HEK293T (cell line): Measurements from ENCODE around the gene TARBP1.

Experiments used
- BHLHE40 ChIP-seq: fragments of 450-650 bp; IDR thresholded peaks from 2 replicates; pipeline ENCODE4 v1.6.1; 2016; ENCODE audit warnings: mild to moderate bottlenecking, moderate library complexity, borderline replicate concordance
- CTBP1 ChIP-seq: fragments of 450-650 bp; IDR thresholded peaks from 2 replicates; pipeline ENCODE4 v1.6.1; 2016; ENCODE audit warnings: borderline replicate concordance
- ELF4 ChIP-seq: fragments of 450-650 bp; IDR thresholded peaks from 2 replicates; pipeline ENCODE4 v1.6.1; 2017; ENCODE audit warnings: antibody characterized with exemption
- FOXA1 ChIP-seq: fragments of 450-650 bp; IDR thresholded peaks from 2 replicates; pipeline ENCODE4 v1.6.1; 2016; ENCODE audit warnings: mild to moderate bottlenecking
- FOXM1 ChIP-seq: fragments of 450-650 bp; IDR thresholded peaks from 2 replicates; pipeline ENCODE4 v1.6.1; 2017; ENCODE audit warnings: mild to moderate bottlenecking, borderline replicate concordance
- HDGF ChIP-seq: fragments of 450-650 bp; IDR thresholded peaks from 2 replicates; pipeline ENCODE4 v1.6.1; 2017; ENCODE audit warnings: antibody characterized with exemption, borderline replicate concordance
- LEF1 ChIP-seq: fragments of 450-650 bp; IDR thresholded peaks from 2 replicates; pipeline ENCODE4 v1.6.1; 2017; ENCODE audit warnings: mild to moderate bottlenecking, borderline replicate concordance
- NFRKB ChIP-seq: fragments of 450-650 bp; IDR thresholded peaks from 2 replicates; pipeline ENCODE4 v1.6.1; 2016; ENCODE audit warnings: mild to moderate bottlenecking, moderate library complexity
- PKNOX1 ChIP-seq: fragments of 450-650 bp; IDR thresholded peaks from 2 replicates; pipeline ENCODE4 v1.6.1; 2016
- SP1 ChIP-seq: fragments of 450-650 bp; IDR thresholded peaks from 2 replicates; pipeline ENCODE4 v1.6.1; 2017
- SUZ12 ChIP-seq: fragments of 450-650 bp; IDR thresholded peaks from 2 replicates; pipeline ENCODE4 v1.6.1; 2016; ENCODE audit warnings: mild to moderate bottlenecking
- TARDBP ChIP-seq: fragments of 450-650 bp; IDR thresholded peaks from 2 replicates; pipeline ENCODE4 v1.6.1; 2016
- ZNF384 ChIP-seq: fragments of 450-650 bp; IDR thresholded peaks from 2 replicates; pipeline ENCODE4 v1.6.1; 2016

GRCh38 chr1:234381699-234382555 is 97.1 kb downstream of the TARBP1 start:
- no peak for TF ChIP-seq SP1
- no peak for TF ChIP-seq BHLHE40
- no peak for TF ChIP-seq FOXM1
- TF ChIP-seq CTBP1: no peak
- no peak for TF ChIP-seq PKNOX1
- no peak for TF ChIP-seq SUZ12
- TF ChIP-seq NFRKB: no peak
- TF ChIP-seq TARDBP: no peak
- no peak for TF ChIP-seq HDGF
- no peak for TF ChIP-seq LEF1
- TF ChIP-seq FOXA1: no peak
- TF ChIP-seq ZNF384: no peak
- no peak for TF ChIP-seq ELF4
